HL-60/S4 treated with retinoic acid at 250 ng/mL for 4 days and 3 days (cell line): ENCODE results near the gene VTI1A.

ENCODE experiments used
- in situ Hi-C: fragments of 300-500 bp; cut with MboI; formaldehyde crosslinking; loops from 2 replicates; pipeline ENCODE4 v1.7.0; 2022; ENCODE audit warnings: low sequenced_read_pairs

The VTI1A gene

DNA sequence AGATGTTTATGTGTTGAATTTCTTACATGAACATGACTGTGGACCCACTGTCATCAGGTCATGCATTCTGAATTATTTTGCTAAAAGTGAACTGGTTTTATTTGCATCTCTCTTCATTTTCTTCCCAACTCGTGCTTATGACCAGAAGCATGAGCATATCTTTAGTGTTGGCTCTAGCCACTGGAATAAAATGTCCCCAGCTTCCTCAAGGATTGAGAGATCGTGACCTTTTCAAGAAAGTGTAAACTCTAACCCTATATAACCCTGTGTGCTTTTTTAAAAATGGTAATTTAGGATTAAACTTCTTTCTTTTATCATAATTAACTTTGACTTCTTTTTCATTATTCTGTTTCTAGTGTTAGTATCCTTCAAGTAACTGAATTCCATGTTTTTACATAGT lies 55.5 kb downstream of the VTI1A start:
- in situ Hi-C loops = no loop called here

DNA sequence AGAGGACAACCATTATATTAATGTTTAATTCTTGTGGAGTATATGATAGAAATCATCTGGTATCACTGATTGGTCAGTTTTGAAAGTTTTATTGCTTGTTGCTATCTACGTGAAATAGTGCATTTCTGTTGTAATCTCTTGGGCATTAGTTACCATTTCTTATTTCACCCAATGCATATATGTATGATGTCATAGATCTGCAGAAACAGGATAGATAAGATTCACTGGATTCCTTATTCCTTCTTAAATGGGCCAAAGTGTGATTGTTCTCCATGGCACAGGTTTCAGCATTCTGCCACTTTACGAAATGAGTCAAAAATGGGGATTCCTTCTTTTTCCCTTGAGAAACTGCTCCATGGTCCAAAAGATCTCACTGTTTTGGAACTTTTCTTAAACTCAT lies 56.6 kb downstream of the VTI1A start:
- in situ Hi-C loops = no loop called here

DNA sequence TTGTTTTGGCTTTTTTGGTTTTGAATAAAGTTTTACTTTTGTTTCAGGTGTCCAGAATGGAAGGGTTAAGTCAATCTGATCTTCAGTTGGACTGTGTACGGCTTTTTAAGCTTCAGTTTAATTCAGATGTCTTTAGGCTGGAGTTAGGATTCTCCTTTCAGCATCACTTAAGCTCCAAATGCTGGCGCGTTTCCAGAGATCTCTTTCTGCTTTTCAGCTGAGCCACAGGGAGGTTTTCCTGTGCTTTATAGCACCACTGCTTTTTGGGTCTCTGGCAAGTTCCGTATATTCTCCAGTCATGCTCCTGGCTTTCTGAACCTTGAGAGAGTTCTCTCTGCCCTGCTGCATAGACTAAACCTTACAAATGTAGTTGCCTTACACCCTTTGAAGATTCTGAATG lies 60.0 kb downstream of the VTI1A start:
- in situ Hi-C loops = no loop called here

DNA sequence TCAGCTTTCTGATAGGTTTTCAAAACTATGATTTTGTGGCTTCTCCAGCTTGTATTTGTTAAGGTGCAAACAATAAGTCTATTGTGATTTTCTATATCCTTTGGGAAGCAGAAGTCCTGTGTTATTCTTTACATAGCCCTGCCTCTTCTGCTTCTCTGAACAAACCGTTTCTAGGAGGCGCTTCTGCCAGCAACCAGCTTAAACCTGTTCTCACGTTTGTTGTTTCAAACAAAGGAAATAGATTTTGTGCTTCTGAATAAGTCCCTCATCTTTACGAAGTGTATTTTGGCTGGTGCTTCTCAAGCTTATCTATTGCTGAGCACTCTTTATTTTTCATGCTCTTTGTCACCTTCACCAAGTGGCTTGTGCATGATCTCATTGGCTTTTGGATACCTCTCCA lies 61.0 kb downstream of the VTI1A start:
- in situ Hi-C loops = no loop called here

DNA sequence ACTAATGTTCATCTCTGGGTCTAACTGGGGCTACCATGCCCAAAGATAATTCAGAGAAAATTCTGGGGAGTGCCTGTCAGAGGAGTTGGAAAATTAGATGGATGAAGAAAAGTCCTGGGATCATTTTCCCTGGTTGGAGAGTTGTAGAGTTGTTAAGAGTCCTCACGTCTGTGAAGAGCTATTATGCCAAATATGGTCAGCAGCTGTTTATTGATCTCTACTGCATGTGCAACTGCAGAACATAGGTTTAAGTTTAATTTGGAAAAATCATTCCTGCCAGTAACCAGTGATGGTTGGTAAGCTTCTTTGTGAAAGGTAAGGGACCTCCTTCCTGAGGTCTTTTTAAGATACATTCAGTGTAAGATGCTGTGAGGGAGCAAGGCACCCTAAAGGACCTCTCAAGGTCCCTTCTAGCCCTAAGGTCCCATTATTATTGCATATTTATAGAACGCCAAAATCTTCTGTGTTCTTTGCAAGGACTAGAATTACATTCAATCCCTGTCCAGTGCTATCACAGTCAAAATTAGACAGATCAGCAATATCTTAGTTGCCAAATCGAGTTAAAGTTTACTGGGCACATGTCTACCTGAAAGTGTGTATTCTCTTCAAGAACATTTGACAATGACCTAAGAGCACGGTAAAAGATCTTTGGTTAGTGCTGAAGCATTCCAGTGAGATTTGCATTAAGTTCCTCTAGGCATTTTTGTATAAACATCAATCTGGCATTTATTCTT lies 62.7 kb downstream of the VTI1A start:
- in situ Hi-C loops = no loop called here

DNA sequence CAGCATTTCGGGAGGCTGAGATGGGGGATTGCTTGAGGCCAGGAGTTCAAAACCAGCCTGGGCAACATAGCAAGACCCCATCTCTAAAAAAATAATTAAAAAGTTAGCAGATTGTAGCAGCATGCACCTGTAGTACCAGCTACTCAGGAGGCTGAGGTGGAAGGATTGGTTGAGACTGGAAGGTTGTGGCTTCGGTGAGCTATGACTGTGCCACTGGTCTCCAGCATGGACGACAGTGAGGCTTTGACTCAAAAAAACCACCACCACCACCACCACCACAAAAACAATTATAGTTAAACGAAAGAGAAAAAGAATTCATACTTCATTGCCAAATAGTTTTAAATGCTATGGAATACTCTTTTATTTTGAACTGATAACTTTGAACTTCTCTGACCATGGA lies 63.4 kb downstream of the VTI1A start:
- in situ Hi-C loops = no loop called here

- in situ Hi-C loops = no loop called here
These were observed 65.3 kb downstream of the VTI1A start for GRCh38 chr10:112512294-112512693.

DNA sequence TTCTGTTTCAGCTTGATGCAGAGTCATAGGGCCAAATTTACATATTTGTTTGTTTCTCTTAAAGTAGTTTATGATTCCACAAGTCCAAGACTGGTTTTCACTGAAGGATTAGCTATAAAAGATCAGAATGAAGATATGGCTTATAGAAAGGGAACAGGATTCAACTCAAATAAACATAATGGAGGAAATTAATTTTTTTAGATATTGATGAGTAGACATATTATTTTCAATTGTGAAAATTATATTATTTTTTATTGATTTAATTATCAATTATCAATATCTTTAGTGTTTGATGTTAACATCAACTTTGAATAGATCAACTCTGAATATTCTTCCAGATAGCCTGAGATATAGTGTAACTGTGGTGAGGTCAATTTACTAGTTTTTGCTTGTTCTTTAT lies 68.1 kb downstream of the VTI1A start:
- in situ Hi-C loops = no loop called here

DNA sequence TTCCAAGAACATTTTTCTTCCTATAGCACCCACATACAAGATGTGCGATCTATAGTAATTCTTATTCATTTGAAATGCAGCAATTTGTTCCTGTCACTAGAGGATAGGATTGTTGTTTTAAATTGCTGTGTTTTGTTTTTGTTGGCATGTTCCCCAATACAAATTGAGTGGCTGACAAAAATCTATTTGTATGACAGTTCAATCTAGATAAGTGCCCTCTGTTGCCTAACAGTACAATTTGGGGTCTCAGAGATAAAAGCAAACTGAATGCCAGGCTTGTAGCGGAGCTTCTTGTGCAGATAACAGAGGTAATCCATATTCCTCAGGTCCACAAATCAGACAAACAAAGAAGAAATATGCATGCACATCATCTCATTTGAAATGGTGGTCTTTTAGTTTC lies 68.8 kb downstream of the VTI1A start:
- in situ Hi-C loops = no loop called here

- in situ Hi-C loops = no loop called here
These were observed 70.4 kb downstream of the VTI1A start for GRCh38 chr10:112517451-112517862.

DNA sequence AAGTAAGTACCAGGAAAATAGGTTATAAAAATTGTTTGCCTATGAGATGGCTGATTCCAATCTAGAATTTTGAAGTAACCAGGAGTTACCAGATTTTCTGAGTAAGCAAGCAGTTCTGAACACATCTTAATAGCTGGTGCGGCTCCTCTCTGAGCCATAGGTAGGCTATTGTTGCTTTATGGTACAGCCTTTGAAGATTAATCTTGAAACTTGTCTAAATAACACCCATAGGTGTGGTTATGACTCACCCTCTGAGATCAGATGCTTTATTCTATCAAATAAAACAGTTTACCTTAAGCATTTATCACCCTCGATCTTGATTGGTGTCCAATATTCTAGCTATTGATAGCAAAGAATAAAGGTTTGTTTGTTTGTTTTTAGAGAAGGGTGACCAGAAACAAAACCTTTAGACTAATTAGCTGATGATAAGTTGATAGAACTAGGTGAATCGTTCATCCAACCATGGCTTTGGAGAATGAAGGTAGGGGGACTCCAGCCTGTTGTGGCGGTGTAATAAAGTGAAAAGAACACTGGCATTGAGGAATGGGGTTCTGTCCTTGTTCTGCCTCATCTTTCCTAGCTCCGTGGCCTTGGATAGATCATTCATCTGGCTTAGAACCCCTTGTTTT lies 72.2 kb downstream of the VTI1A start:
- in situ Hi-C loops = no loop called here

DNA sequence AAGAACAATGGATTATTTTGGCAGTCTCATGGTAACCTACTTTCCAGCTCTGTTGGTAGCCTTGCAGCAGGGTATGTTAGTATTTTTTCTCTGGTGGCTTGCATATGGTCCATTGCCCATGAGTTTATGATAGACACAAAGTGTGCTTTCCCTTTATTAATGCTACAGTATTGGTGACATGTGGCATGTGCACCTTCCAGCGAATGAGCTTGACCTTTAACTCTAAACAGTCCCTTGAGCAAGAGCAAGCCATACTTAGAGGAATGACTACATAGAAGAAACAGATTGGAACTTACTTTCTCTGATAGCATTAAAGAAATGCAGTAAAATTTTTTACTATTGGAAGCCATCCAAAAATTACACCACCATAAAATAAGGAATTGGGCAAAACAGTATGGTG lies 73.9 kb downstream of the VTI1A start:
- in situ Hi-C loops = no loop called here

DNA sequence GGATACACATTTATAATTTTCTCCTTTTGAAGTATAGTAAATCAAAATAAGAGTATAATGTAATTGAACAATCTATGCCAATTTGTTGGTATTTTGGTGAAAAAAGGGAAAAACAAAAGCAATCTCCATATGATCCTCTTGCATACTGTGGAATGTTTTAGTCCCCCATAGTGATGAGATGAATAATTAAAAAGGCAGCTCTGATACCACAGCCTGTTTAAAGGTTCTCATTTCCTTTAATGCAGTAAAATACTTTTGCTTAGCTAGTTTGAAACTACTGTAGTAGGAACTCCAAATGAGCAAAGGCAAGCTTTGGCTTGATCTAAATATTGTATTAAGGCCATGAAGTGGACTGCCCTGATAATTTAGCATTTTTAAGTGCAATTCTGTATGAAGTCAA lies 77.6 kb downstream of the VTI1A start:
- in situ Hi-C loops = no loop called here

DNA sequence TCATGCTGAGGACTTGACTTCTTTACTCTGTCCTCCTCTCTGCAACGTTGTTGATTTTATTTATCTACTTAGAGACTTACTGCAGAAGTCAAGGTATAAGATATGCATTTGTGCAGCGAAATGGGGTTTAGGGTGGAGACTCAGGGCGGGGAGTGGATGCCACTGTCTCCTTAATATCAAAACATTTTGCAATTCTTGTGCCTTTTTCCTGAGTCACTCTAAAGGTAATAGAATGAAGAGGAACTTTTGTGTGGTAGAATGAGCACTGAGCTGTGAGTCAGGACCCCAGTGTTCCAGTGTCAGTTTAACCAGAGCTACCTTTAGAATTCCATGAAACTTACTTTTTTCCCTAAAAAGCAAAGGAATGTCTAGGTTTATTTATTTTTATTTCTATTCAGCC lies 78.2 kb downstream of the VTI1A start:
- in situ Hi-C loops = no loop called here

GRCh38 chr10:112526139-112526538 lies 79.1 kb downstream of the VTI1A start:
- in situ Hi-C loops = no loop called here

DNA sequence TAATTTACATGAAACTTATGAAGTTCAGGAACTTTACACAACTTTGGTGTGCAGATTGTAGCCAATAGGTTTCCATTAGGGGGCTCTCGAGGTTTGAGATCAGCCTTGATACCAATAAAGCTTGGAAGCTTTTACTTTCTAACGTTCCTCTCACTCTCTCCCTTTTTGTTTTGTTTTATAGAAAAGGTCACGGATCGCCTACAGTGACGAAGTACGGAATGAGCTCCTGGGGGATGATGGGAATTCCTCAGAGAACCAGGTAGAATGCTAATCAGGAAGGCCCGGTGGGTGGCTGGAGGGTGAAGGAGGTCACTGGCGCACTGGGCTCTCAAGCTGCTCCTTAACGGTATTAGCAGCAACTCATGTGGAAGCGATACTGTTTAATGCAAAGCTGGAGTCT lies 79.9 kb downstream of the VTI1A start:
- in situ Hi-C loops = no loop called here

DNA sequence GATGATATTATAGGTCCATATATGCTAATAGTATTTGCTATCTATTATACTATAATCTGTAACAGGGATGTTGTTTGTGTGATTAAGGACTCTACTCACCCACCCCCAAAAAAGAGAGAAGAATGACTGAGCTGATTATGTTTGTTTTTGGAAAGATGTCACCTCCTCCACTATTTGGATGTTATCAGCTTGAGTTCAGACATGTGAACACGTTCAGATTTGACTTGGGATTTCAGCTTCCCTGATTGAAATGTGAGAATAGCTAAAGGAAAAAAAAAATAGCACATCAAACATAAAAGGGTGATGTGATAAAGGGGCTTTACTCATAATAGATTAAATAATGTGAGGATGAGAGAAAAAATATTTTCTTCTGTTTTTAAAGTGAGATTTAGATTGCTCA lies 81.2 kb downstream of the VTI1A start:
- in situ Hi-C loops = no loop called here

DNA sequence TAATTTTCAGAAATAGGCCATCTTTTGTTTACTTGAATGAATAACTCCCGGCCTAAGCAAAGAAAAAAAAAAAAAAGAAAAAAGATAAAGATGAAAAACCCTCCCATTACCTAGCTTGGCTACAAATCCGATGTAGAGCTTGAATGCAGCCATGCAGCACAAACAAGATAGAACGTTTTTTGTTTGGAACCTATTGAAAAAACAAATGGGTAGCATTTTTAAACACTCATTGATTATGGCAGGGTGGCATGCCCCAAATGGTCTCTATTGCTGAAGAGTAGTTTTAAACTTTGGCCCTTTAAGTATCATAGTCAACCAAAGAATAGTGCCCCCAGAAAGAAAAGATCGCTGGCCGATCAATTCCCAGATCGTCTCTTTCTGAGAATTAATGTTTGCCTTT lies 84.4 kb downstream of the VTI1A start:
- in situ Hi-C loops = no loop called here

GRCh38 chr10:112532189-112532588 lies 85.2 kb downstream of the VTI1A start:
- in situ Hi-C loops = no loop called here

DNA sequence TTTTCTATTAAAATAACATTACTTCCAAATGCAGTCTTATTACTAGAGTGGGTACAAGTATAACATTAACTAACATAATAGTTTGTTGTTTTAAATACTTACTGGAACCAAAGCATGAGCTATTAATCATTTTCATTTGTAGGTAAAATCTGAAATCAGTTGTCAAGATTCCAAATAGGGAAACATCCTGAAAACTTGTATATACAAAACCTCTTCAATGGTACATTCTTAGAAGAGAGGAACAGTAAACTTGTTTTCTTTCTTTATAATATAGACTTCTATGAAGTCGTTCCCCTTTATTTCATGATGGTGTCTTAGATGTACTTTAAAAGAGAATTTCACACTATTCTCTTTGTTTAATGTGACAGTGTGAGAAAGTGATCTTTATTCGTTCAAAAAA lies 85.9 kb downstream of the VTI1A start:
- in situ Hi-C loops = no loop called here

- in situ Hi-C loops = no loop called here
These were observed 86.9 kb downstream of the VTI1A start for GRCh38 chr10:112533916-112534315.

DNA sequence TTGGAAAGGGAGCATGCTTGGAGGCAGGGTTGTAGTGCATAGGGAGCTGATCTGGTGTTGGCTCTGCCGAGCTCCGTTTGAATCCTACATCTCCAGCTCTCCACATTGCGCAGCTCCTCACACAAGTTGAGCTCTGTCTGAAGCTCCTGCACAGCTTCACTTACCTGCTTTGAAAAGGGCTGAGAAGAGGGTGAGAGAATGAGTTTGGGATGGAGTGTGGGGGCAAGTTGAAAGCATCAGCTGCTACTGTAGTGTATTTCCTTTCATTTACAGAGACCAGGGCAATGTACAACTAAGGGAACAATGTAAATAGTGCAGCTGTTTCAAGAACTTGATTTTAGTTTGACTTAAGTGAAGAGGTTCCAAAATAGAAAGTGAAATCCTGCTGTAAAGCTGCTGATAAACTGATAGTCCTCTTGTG lies 88.5 kb downstream of the VTI1A start:
- in situ Hi-C loops = no loop called here

DNA sequence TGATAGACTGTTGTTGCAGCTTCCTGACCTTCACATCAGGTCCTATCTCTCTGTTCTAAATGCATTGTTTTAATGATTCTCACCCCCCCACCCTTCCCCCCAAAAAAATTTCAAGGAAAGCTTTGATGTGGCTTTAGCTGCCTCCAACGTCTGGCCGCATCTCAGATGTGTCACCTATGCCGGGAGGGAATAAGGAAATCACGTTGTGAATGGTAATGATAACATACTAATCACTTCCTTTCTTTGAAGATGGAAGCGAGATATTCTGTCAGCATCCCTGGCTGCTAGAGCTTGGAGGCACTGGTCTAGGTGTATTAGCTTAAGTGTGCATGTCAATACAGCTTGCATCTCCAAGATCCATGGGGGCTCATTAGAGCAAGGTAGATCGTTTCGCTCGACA lies 89.6 kb downstream of the VTI1A start:
- in situ Hi-C loops = no loop called here
